Body of pancreas (tissue), 4 donors: ENCODE data around the gene SAMD14. TPM values are rescaled to one million over a fixed set of nuclear protein-coding genes. Genes with fewer than 3 reads are reported as not detected.

ENCODE experiments used
- ATAC-seq: fragments of 150-250 bp; one replicate; pipeline ENCODE4 v1.9.1; 2016
- DNase-seq, 4 donors: peaks; one replicate each; pipeline ENCODE4 v3.0.0-alpha.2; 2019
- H3K27ac ChIP-seq, 4 donors: fragments of 200-600 bp; sonication (generic); 1 replicate in 3 of 4; 2 replicates in 1 of 4; pipeline versions ENCODE4 v1.5.1 to v1.6.1; 2016 to 2019; ENCODE audit warnings: mild to moderate bottlenecking in 1 of 4, mixed read lengths in 1 of 4, moderate library complexity in 1 of 4
- H3K27me3 ChIP-seq, 2 donors: fragments of 200-600 bp; sonication (generic); one replicate each; pipeline ENCODE4 v1.6.0; 2016; ENCODE audit warnings: mild to moderate bottlenecking in 1 of 2
- H3K36me3 ChIP-seq, 2 donors: fragments of 200-600 bp; sonication (generic); replicated peaks in 1 of 2; 2 replicates each; pipeline ENCODE4 v1.5.1; 2016; ENCODE audit warnings: low read depth in 2 of 2; ENCODE audit not compliant: insufficient read depth in 1 of 2
- H3K4me1 ChIP-seq: fragments of 200-600 bp; sonication (generic); one replicate; pipeline ENCODE4 v1.6.0; 2016
- H3K4me3 ChIP-seq, 2 donors: fragments of 200-600 bp; sonication (generic); 1 replicate in 1 of 2; 2 replicates in 1 of 2; pipeline ENCODE4 v1.5.1; 2016 to 2019
- H3K9me3 ChIP-seq, 3 donors: fragments of 200-600 bp; sonication (generic); 1 replicate in 2 of 3; 2 replicates in 1 of 3; pipeline ENCODE4 v1.5.1; 2016
- CTCF ChIP-seq, 7 experiments: fragments of 450-650 bp in 4 of 7; fragments of 200-600 bp in 3 of 7; sonication (generic) in 3 of 7; IDR thresholded peaks; one replicate each; pipeline ENCODE4 v1.5.1; 2016 to 2019; ENCODE audit warnings: antibody characterized with exemption in 7 of 7
- POLR2A ChIP-seq, 3 donors: fragments of 450-650 bp; IDR thresholded peaks; one replicate each; pipeline ENCODE4 v1.6.1; 2016; ENCODE audit warnings: antibody characterized with exemption in 3 of 3, mild to moderate bottlenecking in 2 of 3
- WGBS, 2 donors: methylation state at CpG; one replicate each; pipeline ENCODE4 v1.1.5; 2017; 5-methylcytosine and 5-hydroxymethylcytosine counted together
- intact Hi-C: fragments of 100-400 bp; cut with DNase I; formaldehyde crosslinking; loops from one replicate; pipeline ENCODE4 v1.15.1; 2023
- total RNA-seq, 2 donors: library from RNA; depleted of rRNA; stranded (reverse); fragments of >200 nt; gene quantifications; one replicate each; pipeline ENCODE4 v1.1.0, GENCODE V29; 2016

SAMD14 gene
- total RNA-seq, 2 donors from 2014 or later, result not detected

GRCh38 chr17:50128441-50129352 is 1.3 kb downstream of the SAMD14 start:
- Histone ChIP-seq H3K9me3 (no peaks in the 10 kb centered on the region), H3K4me3 (no peak overlapping the region), H3K27ac (no peak overlapping the region), H3K4me1 (peaks cover 33% of the 10 kb centered on the region), H3K36me3 (no peaks in the 10 kb centered on the region), H3K27me3 (peaks cover 0 to 3% of the 10 kb centered on the region in 2 donors)
- intact Hi-C loops, result no loop called here
- no peak for DNase-seq
- ATAC-seq, result no peak
- TF ChIP-seq POLR2A (IDR thresholded peaks at IDR 0.05) (no peak), CTCF (IDR thresholded peaks at IDR 0.05) (no peak)
- 27 to 39% methylated on average over 30 to 31 of the region's 32 CpGs for WGBS, 2 donors

GRCh38 chr17:50127697-50128361 is 2.1 kb downstream of the SAMD14 start:
- DNase-seq (no peak), ATAC-seq (no peak)
- Histone ChIP-seq H3K27ac (no peak overlapping the region), H3K36me3 (no peaks in the 10 kb centered on the region), H3K4me1 (peaks cover 24% of the 10 kb centered on the region), H3K4me3 (no peak overlapping the region), H3K27me3 (peaks cover 0 to 3% of the 10 kb centered on the region in 2 donors), H3K9me3 (no peaks in the 10 kb centered on the region)
- no peak for TF ChIP-seq POLR2A (IDR thresholded peaks at IDR 0.05)
- intact Hi-C loops, result no loop called here
- WGBS, 2 donors, result 67 to 70% methylated on average over 6 of the region's 6 CpGs

GRCh38 chr17:50125420-50125997 is 4.5 kb downstream of the SAMD14 start:
- H3K9me3 ChIP-seq, result no peaks in the 10 kb centered on the region
- no peak for DNase-seq
- ATAC-seq, result no peak
- intact Hi-C loops, result no loop called here
- peaks cover 18% of the 10 kb centered on the region for H3K4me1 ChIP-seq
- no peaks in the 10 kb centered on the region for H3K36me3 ChIP-seq
- no peak overlapping the region for H3K4me3 ChIP-seq
- peaks cover 0 to 3% of the 10 kb centered on the region in 2 donors for H3K27me3 ChIP-seq
- TF ChIP-seq CTCF (IDR thresholded peaks at IDR 0.05), result no peak
- TF ChIP-seq POLR2A (IDR thresholded peaks at IDR 0.05), result no peak
- H3K27ac ChIP-seq, result no peak overlapping the region
- WGBS, 2 donors, result 80 to 89% methylated on average over 4 of the region's 4 CpGs

- ATAC-seq, result no peak
- Histone ChIP-seq H3K4me3 (no peak overlapping the region), H3K27me3 (no peaks in the 10 kb centered on the region), H3K36me3 (no peaks in the 10 kb centered on the region), H3K4me1 (peaks cover 4% of the 10 kb centered on the region), H3K9me3 (no peaks in the 10 kb centered on the region), H3K27ac (no peak overlapping the region)
- TF ChIP-seq CTCF (IDR thresholded peaks at IDR 0.05), result no peak
- TF ChIP-seq POLR2A (IDR thresholded peaks at IDR 0.05), result no peak
- intact Hi-C loops, result no loop called here
- 44 to 49% methylated on average over 12 of the region's 12 CpGs for WGBS, 2 donors
- DNase-seq, result peak in 2 of 4 donors; percentile 40 to 45
Measured at GRCh38 chr17:50123649-50124349, 6.2 kb downstream of the SAMD14 start.

- H3K36me3 ChIP-seq, result no peaks in the 10 kb centered on the region
- no peak overlapping the region for H3K4me3 ChIP-seq
- TF ChIP-seq POLR2A (IDR thresholded peaks at IDR 0.05), result no peak
- TF ChIP-seq CTCF (IDR thresholded peaks at IDR 0.05), result no peak
- no peak overlapping the region for H3K27ac ChIP-seq
- H3K27me3 ChIP-seq, result no peaks in the 10 kb centered on the region
- DNase-seq (no peak), ATAC-seq (no peak)
- no peaks in the 10 kb centered on the region for H3K9me3 ChIP-seq
- H3K4me1 ChIP-seq, result no peaks in the 10 kb centered on the region
- WGBS, 2 donors, result 82 to 83% methylated on average over 3 of the region's 3 CpGs
- intact Hi-C loops, result no loop called here
Measured at GRCh38 chr17:50122945-50123344, 7.0 kb downstream of the SAMD14 start.
